ENCODE results near the gene GJC2. TPM values are rescaled to one million over a fixed set of nuclear protein-coding genes. Genes with fewer than 3 reads are reported as not detected.
"Not testable (repeated sequence)": the region's sequence is repeated elsewhere in the genome, so short reads cannot be mapped to it uniquely, and the experiment has no call there.

Gene GJC2
- total RNA-seq, 4 donors from 2014 or later, result 1.9 to 5.5 (median 2.9) TPM

DNA sequence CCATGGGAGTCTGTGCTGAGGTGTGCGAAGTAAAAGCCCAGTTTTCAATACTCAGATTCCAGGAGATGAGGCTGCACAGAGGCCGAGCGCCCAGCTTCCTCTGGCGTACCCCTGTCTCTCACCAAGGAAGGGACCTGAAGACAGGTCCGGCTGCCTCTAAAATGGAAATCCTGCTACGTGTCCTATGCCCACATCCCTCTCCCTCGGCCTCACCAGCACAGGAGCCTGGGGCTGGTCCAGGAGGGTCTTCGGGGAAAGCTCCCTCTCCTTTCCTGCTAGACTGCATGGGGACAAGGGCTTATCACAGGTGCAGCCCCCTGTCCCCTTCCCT, 41.0 kb upstream of the GJC2 start:
- TF ChIP-seq, protein P1, sequence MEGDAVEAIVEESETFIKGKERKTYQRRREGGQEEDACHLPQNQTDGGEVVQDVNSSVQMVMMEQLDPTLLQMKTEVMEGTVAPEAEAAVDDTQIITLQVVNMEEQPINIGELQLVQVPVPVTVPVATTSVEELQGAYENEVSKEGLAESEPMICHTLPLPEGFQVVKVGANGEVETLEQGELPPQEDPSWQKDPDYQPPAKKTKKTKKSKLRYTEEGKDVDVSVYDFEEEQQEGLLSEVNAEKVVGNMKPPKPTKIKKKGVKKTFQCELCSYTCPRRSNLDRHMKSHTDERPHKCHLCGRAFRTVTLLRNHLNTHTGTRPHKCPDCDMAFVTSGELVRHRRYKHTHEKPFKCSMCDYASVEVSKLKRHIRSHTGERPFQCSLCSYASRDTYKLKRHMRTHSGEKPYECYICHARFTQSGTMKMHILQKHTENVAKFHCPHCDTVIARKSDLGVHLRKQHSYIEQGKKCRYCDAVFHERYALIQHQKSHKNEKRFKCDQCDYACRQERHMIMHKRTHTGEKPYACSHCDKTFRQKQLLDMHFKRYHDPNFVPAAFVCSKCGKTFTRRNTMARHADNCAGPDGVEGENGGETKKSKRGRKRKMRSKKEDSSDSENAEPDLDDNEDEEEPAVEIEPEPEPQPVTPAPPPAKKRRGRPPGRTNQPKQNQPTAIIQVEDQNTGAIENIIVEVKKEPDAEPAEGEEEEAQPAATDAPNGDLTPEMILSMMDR (IDR thresholded peaks at IDR 0.05), result no peak
- no peak for DNase-seq (ENCODE audit: low spot score)
- peak; percentile 1 for ATAC-seq (ENCODE audit: low FRiP score)

DNA sequence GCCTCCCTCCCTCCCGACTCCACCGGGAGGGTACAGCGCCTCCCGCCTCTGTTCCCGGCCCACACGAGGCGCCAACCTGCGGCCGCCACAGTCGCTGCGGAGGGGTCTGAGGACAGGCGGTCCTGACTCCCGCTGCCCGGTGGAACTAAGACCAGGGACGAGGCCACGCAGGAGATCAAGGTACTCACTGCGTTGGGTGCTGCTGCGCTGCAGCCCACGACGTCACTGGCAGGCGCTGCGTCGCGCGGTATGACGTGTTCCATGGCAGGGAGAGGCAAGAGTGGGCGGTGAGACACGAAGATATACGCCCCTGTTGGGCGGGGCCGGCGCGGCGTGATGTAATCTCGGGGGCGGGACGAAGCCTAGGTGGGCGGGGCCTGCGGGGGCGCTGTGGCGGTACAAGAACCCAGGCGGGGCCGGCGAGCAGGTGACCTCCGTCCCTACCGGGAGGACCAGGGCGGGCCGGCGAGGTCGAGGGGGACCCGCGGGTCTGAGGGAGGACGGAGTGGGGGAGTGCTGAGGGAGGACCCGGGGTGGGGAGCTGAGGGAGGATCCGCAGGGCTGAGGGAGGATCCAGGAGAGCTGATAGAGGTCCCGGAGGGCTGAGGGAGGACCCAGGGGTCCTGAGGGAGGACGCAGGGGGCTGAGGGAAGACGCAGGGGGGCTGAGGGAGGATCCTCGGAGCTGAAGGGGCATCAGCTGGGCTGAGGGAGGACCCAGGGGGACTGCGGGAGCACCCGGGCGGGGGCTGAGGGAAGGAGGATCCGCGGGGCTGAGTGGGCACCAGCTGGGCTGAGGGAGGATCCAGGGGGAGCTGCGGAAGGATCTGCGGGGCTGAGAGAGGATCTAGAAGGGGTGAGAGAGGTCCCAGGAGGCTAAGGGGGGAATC, 40.4 kb upstream of the GJC2 start, which contains the start of gene MRPL55:
MRPL55 (minus strand) TSS at position 227 of the 889 bp plus-strand sequence. CDS start 1,039 bp downstream, outside the sequence.
- TF ChIP-seq, protein P1 (IDR thresholded peaks at IDR 0.05), result no peak
- ATAC-seq (ENCODE audit: low FRiP score) (peak; percentile 93), DNase-seq (ENCODE audit: low spot score) (peak; percentile 99)

DNA sequence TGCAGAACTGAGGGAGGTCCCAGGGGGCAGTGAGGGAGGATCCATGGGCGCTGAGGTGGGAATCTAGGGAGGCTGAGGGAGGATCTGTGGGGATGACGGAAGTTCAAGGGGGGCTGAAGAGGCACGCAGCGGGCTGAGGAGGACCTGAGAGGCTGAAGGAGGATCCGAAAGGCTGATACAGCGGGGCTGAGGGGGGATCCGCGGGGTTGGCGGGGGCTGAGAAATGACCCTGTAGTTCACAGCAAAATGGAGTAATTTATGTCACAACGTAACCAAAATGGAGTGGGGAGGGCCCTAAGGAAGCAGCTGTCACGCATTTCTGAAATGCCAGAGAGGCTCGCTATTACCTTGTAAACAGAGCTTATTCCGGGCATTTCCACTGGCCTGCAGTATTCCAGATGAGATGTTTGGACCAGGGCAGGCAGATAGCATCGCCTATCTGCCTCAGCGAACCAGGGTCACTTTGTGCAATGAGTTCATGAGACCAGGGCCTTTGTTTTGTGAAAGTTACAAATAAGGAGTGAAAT, 39.7 kb upstream of the GJC2 start:
- DNase-seq (ENCODE audit: low spot score), result no peak
- TF ChIP-seq, protein P1 (IDR thresholded peaks at IDR 0.05), result no peak
- no peak for ATAC-seq (ENCODE audit: low FRiP score)

DNA sequence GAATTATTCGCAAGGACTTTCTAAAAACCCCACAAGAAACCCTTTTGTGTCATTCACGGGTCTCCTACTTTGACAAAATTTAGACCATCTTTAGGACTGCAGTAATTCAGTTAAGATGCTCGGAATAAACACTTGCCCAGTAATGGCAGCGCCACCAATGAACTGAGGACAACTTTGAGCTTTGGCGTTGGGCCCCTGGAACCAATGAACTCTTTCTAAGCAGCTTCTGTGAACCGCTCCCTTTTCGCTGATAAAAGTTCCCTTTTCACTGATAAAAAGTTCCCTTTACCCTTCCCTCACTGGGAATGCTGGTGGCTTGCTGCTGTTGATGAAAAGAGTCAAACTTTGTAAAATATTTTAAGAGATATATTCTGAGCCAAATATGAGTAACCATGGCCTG, 39.2 kb upstream of the GJC2 start:
- TF ChIP-seq, protein P1 (IDR thresholded peaks at IDR 0.05), result no peak
- DNase-seq (ENCODE audit: low spot score) (no peak), ATAC-seq (ENCODE audit: low FRiP score) (no peak)

DNA sequence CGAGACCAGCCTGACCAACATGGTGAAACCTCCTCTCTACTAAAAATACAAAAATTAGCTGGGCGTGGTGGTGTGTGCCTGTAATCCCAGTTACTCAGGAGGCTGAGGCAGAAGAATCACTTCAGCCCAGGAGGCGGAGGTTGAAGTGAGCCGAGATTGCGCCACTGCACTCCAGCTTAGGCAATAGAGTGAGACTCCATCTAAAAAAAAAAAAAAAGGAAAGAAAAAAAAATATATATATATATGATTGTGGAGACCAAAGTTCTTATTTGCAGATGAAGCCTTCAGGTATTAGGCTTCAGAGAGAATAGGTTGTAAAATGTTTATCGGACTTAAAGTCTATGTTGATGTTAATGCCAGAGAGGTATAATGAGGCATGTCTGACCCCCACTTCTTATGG, 38.4 kb upstream of the GJC2 start:
- not testable (repeated sequence) for ATAC-seq (ENCODE audit: low FRiP score); DNase-seq (ENCODE audit: low spot score)

DNA sequence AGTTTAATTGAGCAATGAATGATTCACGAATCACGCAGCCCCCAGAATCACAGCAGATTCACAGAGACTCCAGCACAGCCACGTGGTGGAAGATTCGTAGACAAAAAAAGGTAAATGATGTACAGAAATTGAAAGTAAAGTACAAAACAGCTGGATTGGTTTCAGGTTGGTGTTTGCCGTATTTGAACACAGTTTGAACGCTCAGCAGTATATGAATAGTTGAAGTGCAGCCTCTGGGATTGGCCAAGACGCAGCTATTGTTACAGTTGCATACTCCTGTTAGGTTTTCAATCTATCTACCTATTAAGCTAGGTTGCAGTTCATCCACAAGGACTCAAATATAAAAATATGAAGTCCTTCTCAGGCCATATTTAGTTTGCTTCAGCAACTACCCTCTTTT, 37.6 kb upstream of the GJC2 start:
- ATAC-seq (ENCODE audit: low FRiP score) (no peak), DNase-seq (ENCODE audit: low spot score) (no peak)
- TF ChIP-seq, protein P1 (IDR thresholded peaks at IDR 0.05), result no peak

DNA sequence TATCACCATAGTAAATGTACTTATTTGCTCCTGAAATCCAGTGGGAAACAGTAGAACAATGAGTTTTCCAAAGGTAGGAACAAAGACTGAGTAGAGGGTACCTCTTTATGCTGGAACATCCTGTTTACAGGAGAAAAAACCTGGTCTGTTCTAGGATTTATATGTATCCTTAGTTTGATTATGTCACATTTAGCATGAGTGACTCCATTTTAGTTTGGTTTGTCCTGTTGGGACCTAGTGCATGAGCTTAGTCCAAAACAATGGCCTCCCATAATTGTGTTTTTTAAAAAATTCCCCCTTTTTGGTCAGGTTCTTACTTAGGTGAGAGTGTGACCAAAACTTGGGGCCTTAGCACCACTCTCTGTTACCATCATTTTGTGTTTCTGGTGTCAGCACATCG, 37.1 kb upstream of the GJC2 start:
- no peak for DNase-seq (ENCODE audit: low spot score)
- TF ChIP-seq, protein P1 (IDR thresholded peaks at IDR 0.05), result no peak
- no peak for ATAC-seq (ENCODE audit: low FRiP score)

Data from omental fat pad (tissue), 4 donors.